ENCODE measurements around the gene SOS2. TPM values are rescaled to one million over a fixed set of nuclear protein-coding genes. Genes with fewer than 3 reads are reported as not detected.

SOS2 gene
- polyA plus RNA-seq, 1 donor from 2014 or later: 25.9 TPM

- H3K4me2 ChIP-seq (ENCODE audit: low read length): no peak overlapping the region
- no peak for TF ChIP-seq MXI1 (conservative IDR thresholded peaks at IDR 0.05; ENCODE audit: poor library complexity, severe bottlenecking)
- TF ChIP-seq EZH2 (IDR thresholded peaks at IDR 0.05; ENCODE audit: borderline replicate concordance, insufficient read depth, low read length, poor library complexity, severe bottlenecking): no peak
- TF ChIP-seq RAD21 (conservative IDR thresholded peaks at IDR 0.05): no peak
- no peak for TF ChIP-seq POLR2AphosphoS5 (IDR thresholded peaks at IDR 0.05)
- TF ChIP-seq CTCF (IDR thresholded peaks at IDR 0.05; ENCODE audit: poor library complexity, severe bottlenecking): no peak
- TF ChIP-seq EP300 (conservative IDR thresholded peaks at IDR 0.05; ENCODE audit: poor library complexity, severe bottlenecking): no peak
- TF ChIP-seq REST (IDR thresholded peaks at IDR 0.05; ENCODE audit: borderline replicate concordance): no peak
- no peak for TF ChIP-seq SMC3 (conservative IDR thresholded peaks at IDR 0.05; ENCODE audit: poor library complexity)
- no peak for TF ChIP-seq TAF1 (IDR thresholded peaks at IDR 0.05; ENCODE audit: low read depth)
Observed at GRCh38 chr14:50100805-50101204, 130.6 kb downstream of the SOS2 start.

GRCh38 chr14:50099335-50099734 lies 132.0 kb downstream of the SOS2 start:
- TF ChIP-seq EP300 (conservative IDR thresholded peaks at IDR 0.05; ENCODE audit: poor library complexity, severe bottlenecking) (no peak), EZH2 (IDR thresholded peaks at IDR 0.05; ENCODE audit: borderline replicate concordance, insufficient read depth, low read length, poor library complexity, severe bottlenecking) (no peak), TAF1 (IDR thresholded peaks at IDR 0.05; ENCODE audit: low read depth) (no peak), REST (IDR thresholded peaks at IDR 0.05; ENCODE audit: borderline replicate concordance) (no peak), CTCF (IDR thresholded peaks at IDR 0.05; ENCODE audit: poor library complexity, severe bottlenecking) (no peak)
- Histone ChIP-seq H3F3A (ENCODE audit: insufficient read depth, low read length, poor library complexity, severe bottlenecking) (no peaks in the 10 kb centered on the region), H3K9me3 (ENCODE audit: low read length) (no peaks in the 10 kb centered on the region), H3K79me2 (replicated peaks; ENCODE audit: insufficient read depth, low read length) (no peaks in the 10 kb centered on the region), H2AFZ (ENCODE audit: low read depth, low read length) (no peak overlapping the region), H3K9me2 (ENCODE audit: insufficient read depth, low read length) (no peaks in the 10 kb centered on the region), H3K27ac (ENCODE audit: low read length) (no peak overlapping the region), H4K20me1 (ENCODE audit: insufficient read depth) (no peaks in the 10 kb centered on the region), H3K9ac (ENCODE audit: low read length) (no peak overlapping the region), H3K4me2 (ENCODE audit: low read length) (no peak overlapping the region), H3K4me3 (ENCODE audit: low read length) (no peak overlapping the region), H3K36me3 (ENCODE audit: insufficient read depth, low read length) (no peaks in the 10 kb centered on the region), H3K27me3 (ENCODE audit: insufficient read depth, low read depth, low read length) (no peaks in the 10 kb centered on the region)

More at GRCh38 chr14:50100805-50101204, 130.6 kb downstream of the SOS2 start:
- no peaks in the 10 kb centered on the region for H3K9me2 ChIP-seq (ENCODE audit: insufficient read depth, low read length)
- H3K9me3 ChIP-seq (ENCODE audit: low read length): no peaks in the 10 kb centered on the region
- no peak overlapping the region for H3K4me3 ChIP-seq (ENCODE audit: low read length)
- no peaks in the 10 kb centered on the region for H3K27me3 ChIP-seq (ENCODE audit: insufficient read depth, low read depth, low read length)
- no peak overlapping the region for H3K9ac ChIP-seq (ENCODE audit: low read length)
- no peaks in the 10 kb centered on the region for H3K36me3 ChIP-seq (ENCODE audit: insufficient read depth, low read length)
- H3K79me2 ChIP-seq (replicated peaks; ENCODE audit: insufficient read depth, low read length): no peaks in the 10 kb centered on the region
- H3F3A ChIP-seq (ENCODE audit: insufficient read depth, low read length, poor library complexity, severe bottlenecking): no peaks in the 10 kb centered on the region
- H4K20me1 ChIP-seq (ENCODE audit: insufficient read depth): no peaks in the 10 kb centered on the region
- H2AFZ ChIP-seq (ENCODE audit: low read depth, low read length): no peak overlapping the region
- H3K27ac ChIP-seq (ENCODE audit: low read length): no peak overlapping the region

Data from neural cell (in vitro differentiated cells).